ENCODE measurements around the gene WDFY2. TPM values are rescaled to one million over a fixed set of nuclear protein-coding genes. Genes with fewer than 3 reads are reported as not detected.

The WDFY2 gene
- total RNA-seq, 1 donor from 2014 or later: 20.7 TPM

- Mint-ChIP-seq H3K27me3 (ENCODE audit: low read depth) (no peaks in the 10 kb centered on the region), H3K36me3 (ENCODE audit: low read depth) (peaks cover 2% of the 10 kb centered on the region), H3K27ac (ENCODE audit: unreplicated experiment) (no peak overlapping the region), H3K4me1 (peaks cover 4% of the 10 kb centered on the region), H3K9me3 (no peaks in the 10 kb centered on the region), H3K4me3 (no peak overlapping the region)
- DNase-seq (ENCODE audit: low read depth, low spot score): no peak
- TF ChIP-seq CTCF (conservative IDR thresholded peaks at IDR 0.05): no peak
These were observed 176.3 kb downstream of the WDFY2 start for GRCh38 chr13:51760592-51760991.

DNA sequence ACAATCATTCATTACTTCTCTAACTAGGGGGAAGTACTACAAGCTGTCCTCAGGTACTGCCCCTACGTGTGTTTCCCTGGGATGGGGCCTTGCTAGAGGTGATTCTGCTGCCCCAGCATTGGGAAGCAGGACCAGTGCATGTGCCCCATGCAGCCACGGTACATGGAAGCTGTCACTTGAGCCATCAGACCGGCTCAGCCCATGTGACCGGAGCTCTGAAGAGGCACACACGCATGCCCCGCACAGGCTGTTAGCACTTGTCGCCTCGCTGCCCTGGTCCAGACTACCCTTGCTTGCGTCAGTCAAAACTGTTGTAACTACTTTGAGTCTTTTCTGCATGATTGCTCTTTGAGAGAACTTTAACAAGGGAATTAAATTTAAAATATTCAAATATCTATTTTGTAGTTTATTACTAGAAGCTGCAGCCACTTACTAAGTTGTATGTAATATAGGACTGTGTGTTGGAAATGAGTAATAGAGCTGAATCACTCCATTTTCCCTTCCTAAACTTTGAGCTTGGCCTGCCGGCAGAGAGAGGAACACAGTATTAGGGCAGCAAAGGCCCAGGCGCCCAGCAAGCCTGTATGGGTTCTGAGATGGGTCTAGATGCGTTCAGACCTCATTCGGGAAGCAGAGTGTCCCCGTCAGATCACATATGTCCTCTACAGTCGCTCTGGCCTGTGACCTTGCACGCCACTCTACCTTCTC lies 177.5 kb downstream of the WDFY2 start:
- Mint-ChIP-seq H3K36me3 (ENCODE audit: low read depth) (no peaks in the 10 kb centered on the region), H3K4me3 (no peak overlapping the region), H3K27me3 (ENCODE audit: low read depth) (no peaks in the 10 kb centered on the region), H3K4me1 (peaks cover 4% of the 10 kb centered on the region), H3K9me3 (no peaks in the 10 kb centered on the region), H3K27ac (ENCODE audit: unreplicated experiment) (no peak overlapping the region)
- no peak for TF ChIP-seq CTCF (conservative IDR thresholded peaks at IDR 0.05)
- no peak for DNase-seq (ENCODE audit: low read depth, low spot score)

- Mint-ChIP-seq H3K9me3 (no peaks in the 10 kb centered on the region), H3K36me3 (ENCODE audit: low read depth) (no peaks in the 10 kb centered on the region), H3K27ac (ENCODE audit: unreplicated experiment) (no peak overlapping the region), H3K27me3 (ENCODE audit: low read depth) (no peaks in the 10 kb centered on the region), H3K4me3 (no peak overlapping the region), H3K4me1 (peaks cover 4% of the 10 kb centered on the region)
- no peak for DNase-seq (ENCODE audit: low read depth, low spot score)
- TF ChIP-seq CTCF (conservative IDR thresholded peaks at IDR 0.05): no peak
These were observed 179.2 kb downstream of the WDFY2 start for GRCh38 chr13:51763486-51763885.

- Mint-ChIP-seq H3K36me3 (ENCODE audit: low read depth) (no peaks in the 10 kb centered on the region), H3K27ac (ENCODE audit: unreplicated experiment) (peak overlapping the region; percentile 10), H3K4me3 (no peak overlapping the region), H3K27me3 (ENCODE audit: low read depth) (no peaks in the 10 kb centered on the region), H3K4me1 (peaks cover 4% of the 10 kb centered on the region), H3K9me3 (no peaks in the 10 kb centered on the region)
- TF ChIP-seq CTCF (conservative IDR thresholded peaks at IDR 0.05): no peak
- DNase-seq (ENCODE audit: low read depth, low spot score): no peak
These were observed 180.2 kb downstream of the WDFY2 start for GRCh38 chr13:51764184-51765141.

DNA sequence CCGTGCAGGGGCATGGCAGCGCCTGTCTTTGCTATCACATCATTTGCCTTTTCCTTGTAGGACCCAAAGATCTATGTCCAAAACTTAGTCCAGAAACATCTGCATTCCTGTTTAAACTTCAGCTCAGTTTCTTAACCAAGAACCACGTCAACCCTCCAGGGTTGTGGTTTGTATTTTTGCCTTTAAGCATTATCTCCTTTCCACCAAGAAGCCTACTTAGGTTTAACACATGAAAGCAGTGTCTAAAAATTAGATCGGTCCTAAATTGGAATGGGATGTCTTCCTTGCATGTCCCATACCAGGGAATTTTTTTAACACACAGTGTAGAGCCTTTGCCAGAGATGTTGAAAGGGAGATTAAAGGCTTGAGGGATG lies 180.9 kb downstream of the WDFY2 start:
- Mint-ChIP-seq H3K27ac (ENCODE audit: unreplicated experiment) (no peak overlapping the region), H3K36me3 (ENCODE audit: low read depth) (no peaks in the 10 kb centered on the region), H3K4me3 (no peak overlapping the region), H3K27me3 (ENCODE audit: low read depth) (no peaks in the 10 kb centered on the region), H3K9me3 (no peaks in the 10 kb centered on the region), H3K4me1 (peaks cover 4% of the 10 kb centered on the region)
- no peak for TF ChIP-seq CTCF (conservative IDR thresholded peaks at IDR 0.05)
- DNase-seq (ENCODE audit: low read depth, low spot score): no peak
